Measurements from ENCODE around the gene CIROP.
A peak's percentile ranks its signal among the peaks of the same experiment; 100 is the strongest.

The CIROP gene

DNA sequence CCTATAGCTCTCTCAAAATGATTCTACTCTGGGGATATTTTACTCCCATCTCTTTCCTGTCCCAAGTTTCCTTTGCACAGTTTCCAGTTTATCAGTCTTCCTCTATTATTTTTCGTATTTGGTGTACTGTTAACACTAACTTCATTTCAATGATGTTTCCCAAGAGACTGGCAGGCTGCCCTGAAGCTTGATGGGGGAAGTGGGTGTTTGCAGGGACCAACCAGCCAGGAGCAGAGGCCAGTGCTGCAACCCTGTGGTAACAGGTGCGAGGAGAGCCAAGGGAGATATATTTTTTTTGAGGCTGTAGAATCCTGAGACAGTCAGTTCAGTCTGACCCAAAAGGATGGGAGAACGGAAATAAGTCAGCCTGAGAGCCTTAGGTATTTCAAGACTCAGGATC is 26.1 kb upstream of the CIROP start:
- DNase-seq (ENCODE audit: low read depth in 2 of 2): no peak

DNA sequence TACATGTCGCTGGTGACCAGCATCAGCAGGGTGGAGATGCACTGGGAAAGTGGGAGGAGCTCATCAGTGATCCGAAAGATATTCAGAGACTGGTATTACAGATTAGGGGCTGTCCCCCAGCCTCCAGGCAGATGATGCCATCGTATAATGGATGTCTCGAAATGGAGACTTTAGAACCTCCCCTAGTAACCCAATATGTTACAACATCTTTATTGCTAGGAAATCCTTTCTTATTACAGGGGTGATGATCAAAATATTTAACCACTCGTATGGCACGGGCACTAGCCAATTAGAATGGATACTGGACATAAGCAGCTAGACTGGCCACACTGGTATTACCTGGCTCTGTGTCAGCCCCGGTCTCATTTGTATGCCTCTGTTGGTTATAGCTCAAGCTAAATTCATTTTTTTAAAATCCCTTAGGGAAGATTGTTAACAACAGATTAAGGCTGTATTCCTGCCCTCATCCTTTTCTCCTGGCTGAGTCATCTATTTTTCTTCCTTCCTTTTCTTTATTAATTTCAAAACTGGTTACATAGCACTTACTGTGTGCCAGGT is 25.0 kb upstream of the CIROP start:
- DNase-seq (ENCODE audit: low read depth in 2 of 2): no peak

DNA sequence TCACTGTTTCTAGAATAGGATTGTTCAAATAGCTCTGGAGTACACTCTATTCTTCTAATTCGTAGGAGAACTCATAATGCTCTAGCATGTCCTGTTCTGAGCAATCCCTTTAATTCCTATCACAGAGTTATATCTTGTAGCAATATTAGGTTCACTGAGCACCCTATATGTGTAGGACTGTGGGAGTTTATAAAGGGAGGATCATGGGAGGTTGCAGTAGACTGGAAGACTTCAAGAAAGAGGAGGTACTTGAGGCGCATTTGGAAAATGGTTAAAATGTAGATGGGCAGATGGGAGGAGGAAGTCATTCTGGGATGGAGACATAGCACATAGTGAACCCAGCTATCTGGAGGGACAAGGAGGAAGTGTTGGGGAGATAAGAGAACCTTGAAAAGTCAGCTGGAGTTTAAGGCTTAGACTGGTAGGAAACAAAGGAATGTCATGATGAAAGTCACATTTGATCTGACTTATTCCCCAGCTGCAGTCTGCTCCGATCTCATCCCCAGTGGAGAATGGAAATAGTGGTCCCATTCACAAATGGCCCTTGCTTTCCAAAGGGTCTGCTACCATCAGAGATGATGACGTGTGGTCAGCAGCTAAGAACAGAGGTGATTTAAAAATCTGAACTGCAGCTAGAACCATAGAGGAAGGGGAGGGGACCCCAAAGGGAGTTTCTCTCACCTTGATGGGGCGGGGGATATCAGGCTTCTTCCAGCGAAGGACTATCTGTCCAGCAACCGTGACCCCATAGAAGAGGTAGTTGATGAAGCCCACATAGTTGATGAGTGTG is 24.4 kb upstream of the CIROP start:
- no peak for DNase-seq (ENCODE audit: low read depth in 2 of 2)

DNA sequence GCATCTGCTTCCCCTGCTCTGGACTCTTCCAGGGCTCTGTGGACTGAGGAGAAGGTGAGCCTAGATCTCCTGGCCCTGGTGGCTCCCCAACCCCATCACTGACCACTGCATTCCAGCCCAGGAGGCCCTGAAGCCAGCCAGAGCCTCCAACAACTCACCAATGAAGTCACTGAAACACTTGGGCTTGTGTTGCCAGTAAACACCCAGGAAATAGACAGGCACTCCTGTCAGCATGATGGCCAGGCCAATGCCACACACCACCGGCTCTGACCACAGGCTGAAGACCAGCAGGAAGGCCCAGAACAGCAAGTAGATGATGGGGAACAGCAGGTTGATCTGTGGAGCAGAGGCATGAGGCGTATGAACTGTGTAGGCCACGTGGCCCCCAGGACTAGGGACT is 23.1 kb upstream of the CIROP start:
- no peak for DNase-seq (ENCODE audit: low read depth in 2 of 2)

DNA sequence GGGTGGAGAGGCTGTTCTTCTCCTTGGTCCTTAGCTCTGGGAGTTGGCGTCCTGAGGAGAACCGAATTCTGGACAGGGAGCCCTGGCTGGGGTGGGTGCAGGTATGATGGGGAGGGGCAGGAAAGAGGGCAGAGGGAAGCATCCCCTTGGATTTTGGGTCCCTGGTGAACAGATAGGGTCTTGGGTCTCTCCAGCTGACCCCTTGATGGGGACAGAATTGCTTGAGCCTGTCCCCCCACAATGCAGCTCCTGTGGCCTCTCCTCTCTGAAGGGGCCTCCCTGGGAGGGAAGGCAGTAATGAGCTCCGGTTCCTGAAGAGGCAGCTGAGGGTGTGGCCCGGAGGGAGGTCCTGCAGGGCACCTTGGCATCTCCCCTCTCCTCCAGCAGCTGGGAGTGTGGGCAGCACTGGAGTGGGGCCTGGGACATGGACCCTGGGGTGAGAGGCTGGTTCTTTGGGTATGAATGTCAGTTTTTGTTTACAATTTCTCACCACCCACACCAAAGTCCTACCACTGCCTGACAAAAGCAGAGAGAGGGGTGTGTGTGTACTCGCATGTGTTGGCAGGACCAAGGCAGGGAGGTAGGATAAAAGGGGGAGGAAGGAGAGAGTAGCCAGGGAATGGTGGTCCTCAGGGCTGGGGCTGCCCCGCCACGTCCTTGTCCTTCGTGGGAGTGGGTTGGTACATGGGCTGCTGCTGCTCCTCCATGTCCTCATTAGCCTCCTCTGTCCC is 21.9 kb upstream of the CIROP start:
- DNase-seq (ENCODE audit: low read depth in 2 of 2): no peak

DNA sequence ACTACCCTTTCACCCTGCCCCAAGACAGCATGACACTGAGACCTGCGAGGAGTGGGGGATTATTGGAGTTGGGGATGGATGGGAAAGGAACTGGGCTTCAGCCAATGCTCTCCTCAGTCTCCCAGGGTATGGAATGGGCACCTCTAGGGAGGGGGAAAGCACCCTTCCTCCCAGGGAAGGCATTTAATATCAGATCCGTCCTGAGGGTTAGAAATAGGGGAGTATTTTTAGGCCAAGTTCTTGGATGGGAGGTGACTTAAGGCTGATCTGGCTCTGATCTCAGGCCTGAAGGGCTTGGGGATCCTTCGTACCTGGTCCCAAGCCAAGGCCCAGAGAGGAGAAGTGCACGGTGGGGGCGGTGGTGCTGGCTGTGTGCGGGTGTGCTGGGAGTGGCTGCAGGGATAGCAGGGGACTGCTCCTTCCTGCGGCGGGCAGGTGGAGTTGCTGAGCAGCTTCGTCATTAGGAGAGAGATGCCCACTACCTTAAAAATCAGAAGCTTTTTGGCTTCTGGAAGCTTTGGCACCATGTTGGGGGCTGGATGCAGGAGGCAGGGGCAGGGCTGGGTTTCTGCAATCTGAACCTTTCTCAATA is 21.2 kb upstream of the CIROP start:
- no peak for DNase-seq (ENCODE audit: low read depth in 2 of 2)

DNA sequence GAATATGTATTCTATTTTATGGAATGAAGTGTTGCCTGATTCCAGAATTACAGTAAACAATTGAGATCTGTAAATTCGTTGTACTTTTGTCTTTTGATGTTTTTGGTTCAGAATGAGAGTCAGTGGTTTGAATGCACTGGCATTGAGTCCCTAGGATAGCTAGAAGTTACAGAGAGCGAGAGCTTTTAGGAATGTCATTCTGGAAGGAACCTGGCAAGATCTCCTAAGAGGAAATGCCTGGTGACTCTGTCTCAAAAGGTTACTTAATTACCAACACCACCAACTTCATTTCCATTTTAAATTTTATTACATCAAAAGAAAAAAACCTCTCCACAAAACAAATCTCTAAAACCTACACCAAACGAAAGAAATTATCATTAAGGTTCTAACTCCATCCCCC is 20.2 kb upstream of the CIROP start:
- DNase-seq (ENCODE audit: low read depth in 2 of 2): no peak

DNA sequence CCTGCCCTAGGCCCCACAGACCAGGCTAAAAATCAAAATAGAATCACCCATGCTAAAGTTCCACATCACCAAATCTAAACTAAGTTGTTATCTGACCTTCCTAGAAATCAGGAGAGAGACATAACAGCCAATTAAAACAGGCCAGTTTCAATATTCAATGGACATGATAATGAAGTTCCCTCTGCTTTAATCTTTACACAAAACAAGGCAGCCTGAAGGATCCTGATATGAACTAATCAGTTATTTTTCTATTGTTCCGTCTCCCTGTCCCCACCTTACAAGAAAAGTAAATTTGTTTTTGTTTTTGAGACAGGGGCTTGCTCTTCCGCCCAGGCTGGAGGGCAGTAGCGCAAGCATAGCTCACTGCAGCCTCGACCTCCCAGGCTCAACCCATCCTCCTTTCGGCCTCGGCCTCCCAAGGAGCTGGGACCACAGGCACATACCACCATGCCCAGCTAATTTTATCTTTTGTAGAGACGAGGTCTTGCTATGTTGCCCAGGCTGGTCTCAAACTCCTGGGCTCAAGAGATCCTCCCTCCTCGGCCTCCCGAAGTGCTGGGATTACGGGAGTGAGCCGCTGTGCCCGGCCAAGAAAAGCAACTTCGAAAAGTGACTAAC is 19.7 kb upstream of the CIROP start:
- DNase-seq (ENCODE audit: low read depth in 2 of 2): no peak

DNA sequence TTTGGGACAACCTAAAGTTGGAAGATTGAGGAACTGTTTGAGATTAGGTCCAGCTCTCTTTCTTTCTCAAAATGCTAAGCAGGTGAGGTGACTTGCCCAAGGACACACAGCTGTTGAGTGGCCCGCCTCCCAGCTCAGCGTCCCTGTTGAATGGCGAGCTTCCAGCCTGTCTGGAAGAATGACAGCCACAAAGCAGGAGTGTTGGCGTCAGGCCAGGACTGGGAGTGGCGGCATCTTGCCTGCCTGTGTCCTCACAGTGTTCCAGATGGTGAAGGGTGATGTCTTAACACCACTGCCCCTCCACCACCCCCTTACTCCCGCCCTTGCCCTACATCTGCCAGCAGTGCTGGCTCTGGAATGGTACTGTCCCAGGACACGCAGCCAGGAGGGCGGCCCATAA is 18.6 kb upstream of the CIROP start:
- no peak for DNase-seq (ENCODE audit: low read depth in 2 of 2)

DNA sequence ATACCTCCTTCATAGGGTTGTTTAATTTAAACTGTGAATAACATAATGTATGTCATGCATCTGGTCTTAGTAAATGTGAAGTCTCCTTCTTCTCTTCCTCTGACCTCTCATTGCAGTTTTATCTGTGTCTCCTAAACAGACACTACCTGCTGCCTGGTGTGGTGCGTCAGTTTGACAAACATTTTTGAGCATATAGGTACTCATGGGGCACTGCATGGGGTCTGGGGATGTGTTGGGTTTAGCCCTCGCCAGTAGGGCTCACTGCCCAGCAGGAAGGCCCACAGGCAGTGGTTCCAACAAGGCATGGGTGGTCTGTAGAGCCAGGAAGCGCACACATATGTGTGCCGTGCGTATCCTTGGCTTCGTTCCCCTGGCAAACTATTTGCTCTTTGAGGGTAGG is 17.3 kb upstream of the CIROP start:
- DNase-seq (ENCODE audit: low read depth in 2 of 2): no peak

DNA sequence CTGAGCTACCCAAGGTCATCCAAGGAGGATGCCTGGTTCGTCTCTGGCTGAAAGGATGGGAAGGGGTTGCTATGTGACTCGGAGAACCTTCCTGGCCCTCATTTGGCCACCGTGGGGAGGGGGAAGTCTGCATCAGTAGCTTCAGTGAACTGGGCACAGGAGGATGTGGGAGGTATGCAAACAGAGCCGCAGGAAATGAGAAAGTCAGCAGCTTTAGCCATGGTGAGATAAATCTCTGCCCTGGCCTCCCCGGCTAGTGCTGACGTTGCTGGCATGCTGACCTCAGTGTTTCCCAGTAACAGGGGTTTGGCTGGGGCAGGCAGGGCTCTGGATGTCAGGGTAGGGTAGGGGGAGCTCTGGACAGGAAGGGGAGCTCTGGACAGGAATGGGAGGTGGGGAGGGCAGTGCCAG is 16.6 kb upstream of the CIROP start:
- no peak for DNase-seq (ENCODE audit: low read depth in 2 of 2)

DNA sequence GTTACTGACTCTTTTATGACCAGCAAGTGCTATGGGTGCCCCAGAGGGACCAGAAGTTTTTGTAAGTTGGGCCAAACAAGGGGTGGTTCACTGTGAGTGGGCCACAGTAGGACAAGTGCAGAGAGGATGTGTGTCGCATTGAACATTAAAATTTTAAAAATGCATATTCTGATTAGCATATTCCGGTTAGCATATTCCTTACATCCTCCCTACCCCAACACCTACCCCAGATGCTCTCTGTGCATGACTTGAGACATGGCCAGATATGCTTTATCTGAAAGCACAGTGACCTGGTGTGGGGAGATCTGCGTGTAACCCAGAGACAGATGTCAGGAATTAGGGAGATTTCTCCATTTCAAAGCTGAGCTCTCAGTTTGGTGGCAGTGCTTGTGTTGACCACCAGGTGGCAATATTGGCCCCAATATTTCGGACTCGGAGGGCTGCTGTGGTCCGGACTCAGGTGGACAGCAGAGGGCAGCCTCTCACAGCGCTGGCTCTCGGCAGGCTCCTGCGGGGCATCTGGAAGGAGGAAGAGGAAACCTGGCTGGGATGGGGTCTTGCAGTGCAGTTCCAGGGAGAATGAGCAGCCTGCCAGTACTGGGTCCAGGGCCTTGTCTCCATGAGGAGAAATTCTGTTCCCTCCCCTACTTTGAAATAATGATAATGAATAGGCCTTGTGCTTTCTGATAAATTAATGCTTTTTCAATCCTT is 15.9 kb upstream of the CIROP start:
- DNase-seq (ENCODE audit: low read depth in 2 of 2): peak; percentile 66 to 69

DNA sequence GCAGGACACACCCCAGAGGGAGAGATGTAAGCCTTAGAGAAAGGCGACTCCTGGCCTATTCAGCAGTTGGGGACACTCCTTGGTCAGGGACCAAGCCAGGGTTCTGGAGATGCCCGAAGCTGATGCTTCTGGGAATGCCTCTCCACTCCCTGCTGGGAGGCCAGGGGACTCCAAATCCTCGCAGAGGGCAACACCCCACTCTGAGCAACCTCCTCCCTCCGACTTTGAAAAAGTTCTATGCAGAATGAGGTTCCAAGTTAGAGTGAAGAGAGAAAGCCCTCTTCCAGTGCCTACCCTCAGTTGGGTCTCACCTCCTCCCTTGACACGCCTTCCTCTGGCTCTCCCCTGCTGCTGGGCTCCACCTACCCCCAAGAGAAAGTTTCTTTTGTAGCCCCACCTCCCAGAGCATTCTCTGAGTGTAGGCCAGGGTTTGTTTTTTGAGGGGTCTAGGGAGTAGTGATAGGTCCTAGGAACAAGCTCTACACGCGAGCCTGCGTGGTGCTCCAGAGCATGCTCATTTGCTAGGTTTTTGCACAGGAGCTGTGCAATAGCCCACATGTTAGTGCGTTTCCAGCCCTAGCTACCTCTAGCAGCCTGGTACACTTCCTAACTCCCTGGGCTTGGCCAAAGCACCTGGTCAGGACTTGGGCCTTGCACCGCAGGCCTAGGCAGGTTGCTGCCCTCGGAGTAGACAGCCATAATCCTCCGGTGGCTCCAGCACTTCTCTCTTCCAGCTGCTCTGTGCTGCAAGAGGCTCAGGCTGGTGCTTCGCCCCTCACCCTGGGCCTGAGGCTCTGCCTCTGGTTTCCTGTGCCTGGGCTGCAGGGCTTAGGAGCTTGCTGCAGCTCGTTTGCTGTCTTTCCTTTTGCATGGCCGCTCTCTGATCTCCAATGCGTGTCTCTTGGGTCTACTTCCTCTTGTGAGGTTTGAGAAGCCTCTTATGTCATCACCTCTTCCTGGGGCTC is 14.9 kb upstream of the CIROP start:
- no peak for DNase-seq (ENCODE audit: low read depth in 2 of 2)

DNA sequence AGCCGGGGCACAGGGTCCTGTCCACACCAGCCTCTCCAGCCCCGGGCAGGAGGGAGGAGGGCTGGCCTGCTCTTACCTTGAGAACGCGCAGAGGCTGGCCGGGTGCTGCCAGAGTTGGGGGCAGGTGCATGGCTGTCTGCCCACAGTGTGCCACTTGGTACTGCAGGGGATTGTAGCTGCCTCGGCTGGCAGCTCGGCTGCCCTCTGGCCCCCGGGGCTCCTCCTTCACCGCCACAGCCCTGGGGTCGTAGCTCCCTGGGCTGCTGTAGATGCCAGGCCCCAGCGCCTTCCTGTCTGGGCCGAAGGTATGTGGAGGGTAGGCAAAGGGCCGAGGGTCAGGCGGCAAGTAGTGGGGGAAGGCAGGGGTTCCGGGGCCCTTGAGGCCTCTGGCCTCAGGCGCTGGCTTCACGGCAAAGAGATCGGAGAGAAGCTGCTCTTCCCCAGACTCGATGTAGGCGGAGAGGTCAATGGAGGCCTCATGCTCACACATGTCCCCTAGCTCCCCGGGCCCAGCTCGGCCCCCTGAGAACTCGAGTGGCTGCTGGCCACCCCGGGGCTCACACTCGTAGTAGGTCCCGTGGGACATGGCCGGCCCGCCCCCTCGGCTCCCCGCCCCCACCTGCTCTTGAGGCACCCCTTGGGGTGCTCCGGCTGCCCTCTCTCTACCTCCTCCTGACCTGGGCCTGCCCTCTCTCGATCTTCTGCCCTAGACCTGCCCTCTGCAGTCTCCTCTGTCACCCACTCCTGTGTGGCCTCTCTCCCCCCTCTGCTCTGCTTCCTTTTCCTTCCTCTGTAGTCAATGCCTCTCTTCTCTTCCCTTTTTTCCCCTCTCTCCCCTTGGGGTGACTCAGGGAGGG is 13.9 kb upstream of the CIROP start, which contains the start of gene CEBPE:
TSS of gene CEBPE (minus strand) at position 750 of the 857 bp plus-strand sequence. CDS start at position 586, 164 bp downstream.
- DNase-seq (ENCODE audit: low read depth in 2 of 2): no peak

DNA sequence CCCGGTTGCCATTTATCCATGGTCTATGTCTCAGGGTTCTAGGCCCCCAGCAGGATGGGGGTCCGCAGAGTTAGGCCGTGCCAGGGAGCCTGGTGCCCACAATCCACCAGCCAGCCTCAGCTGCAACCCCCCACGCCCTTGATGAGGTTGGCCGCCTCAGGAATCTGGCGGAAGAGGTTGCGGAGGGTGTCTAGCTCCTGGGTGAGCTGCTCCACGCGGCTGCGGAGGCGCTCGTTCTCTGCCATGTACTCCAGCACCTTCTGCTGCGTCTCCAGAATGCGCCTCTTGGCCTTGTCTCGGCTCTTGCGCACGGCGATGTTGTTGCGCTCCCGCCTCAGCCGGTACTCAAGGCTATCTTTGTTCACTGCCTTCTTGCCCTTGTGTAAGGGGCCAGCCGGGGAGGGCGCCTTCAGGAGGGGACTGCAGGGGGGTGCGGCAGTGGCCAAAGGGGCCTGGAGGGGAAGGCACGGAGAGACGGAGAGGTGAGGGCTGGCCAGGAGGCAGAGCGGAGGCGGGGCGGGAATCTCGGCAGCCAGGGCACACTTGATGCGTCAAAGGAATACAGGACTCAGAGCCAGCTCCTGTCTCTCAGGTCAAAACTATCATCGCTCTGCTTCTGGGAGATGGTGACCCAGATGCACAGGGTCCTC is 12.7 kb upstream of the CIROP start:
- DNase-seq (ENCODE audit: low read depth in 2 of 2): no peak

DNA sequence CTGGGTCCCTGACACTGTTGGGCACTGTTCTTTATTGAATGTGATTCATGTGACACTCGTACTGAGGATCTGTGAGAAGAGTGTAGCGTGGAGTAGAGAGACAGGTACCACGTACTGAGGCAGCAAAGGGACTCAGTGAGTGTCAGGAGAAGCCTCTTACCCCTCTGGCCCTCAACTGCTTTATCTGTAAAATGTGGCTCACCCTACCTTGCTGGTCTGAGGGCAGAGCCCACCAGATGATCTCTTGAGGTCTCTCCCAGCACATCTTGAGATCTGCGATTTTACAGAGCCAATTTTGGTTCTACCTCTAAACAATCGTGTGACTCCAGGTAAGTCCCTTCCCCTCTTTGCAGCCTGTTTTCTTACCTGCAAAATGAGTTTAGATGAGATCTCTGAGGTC is 11.1 kb upstream of the CIROP start:
- no peak for DNase-seq (ENCODE audit: low read depth in 2 of 2)

DNA sequence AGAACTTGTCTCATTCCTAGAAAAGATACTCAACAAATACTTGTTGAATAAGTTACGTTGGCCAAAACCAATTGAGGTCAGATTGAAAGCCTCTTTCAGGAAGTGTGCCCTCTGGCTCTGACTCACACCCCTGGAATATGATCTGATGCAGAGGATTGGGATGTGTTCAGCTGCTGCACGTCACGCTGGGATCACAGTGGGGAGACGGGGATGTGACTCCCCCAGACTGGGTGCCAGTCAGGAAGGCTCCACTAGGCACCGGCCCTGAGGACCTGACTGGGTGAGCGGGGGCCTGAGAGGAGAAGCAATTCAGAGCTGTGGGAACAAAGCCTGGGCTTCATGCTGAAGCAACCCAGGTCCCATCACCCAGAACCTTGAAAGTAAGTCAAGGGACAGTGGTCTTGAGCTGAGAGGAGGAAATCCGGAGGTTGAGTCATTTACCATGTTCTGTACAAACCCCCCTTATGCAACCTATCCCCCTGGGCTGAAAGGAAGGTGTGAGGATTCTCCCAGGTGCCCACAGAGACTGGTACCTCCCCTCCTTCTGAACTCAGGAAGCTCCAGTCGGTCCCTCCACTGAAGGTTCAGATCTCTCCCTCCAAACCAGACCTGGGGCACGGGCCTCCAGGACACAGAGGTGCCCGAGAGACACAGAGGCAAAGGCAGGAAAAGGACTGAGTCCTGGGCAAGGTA is 10.4 kb upstream of the CIROP start:
- no peak for DNase-seq (ENCODE audit: low read depth in 2 of 2)

DNA sequence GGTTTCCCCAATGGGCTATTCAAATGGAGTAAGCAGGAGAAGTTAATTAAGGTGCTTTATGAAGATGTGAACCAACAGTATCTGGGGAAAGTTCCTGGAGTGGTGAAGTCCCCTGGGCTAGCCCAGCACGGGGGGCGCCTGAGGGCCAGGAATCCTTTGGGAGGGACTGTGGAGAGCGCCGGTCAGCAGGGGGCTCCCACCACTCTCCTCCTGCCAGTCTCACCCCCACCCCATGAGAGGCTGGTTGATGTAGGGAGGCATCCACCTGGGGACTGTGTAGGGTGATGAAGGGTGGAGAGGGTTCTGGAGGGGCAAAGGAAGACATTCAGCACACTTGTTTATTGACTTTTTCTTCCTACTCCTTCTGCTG is 9.9 kb upstream of the CIROP start:
- no peak for DNase-seq (ENCODE audit: low read depth in 2 of 2)
